C4-2B (cell line): ENCODE data around the gene CASKIN1.

ENCODE experiments used
- CTCF ChIP-seq: fragments of 450-650 bp; conservative IDR thresholded peaks from 2 replicates; pipeline ENCODE4 v1.5.1; 2017; ENCODE audit warnings: mild to moderate bottlenecking
- ZFX ChIP-seq: fragments of 450-650 bp; IDR thresholded peaks from 2 replicates; pipeline ENCODE4 v1.6.1; 2017

GRCh38 chr16:2158262-2158638 lies 38.2 kb downstream of the CASKIN1 start:
- TF ChIP-seq CTCF (no peak), ZFX (no peak)
